ENCODE results near the gene UNC13A. TPM values are rescaled to one million over a fixed set of nuclear protein-coding genes. Genes with fewer than 3 reads are reported as not detected.

UNC13A gene
- total RNA-seq, 6 experiments from 2014 or later = 0.07 to 0.71 (median 0.21) TPM

- H3K27me3 Mint-ChIP-seq (ENCODE audit: insufficient read depth) = peaks cover 23% of the 10 kb centered on the region
- no peaks in the 10 kb centered on the region; the same call in 1 of the 2 replicates for H3K4me1 Mint-ChIP-seq (ENCODE audit: low read depth)
- no peak for DNase-seq
- H3K9me3 Mint-ChIP-seq = peaks cover 2% of the 10 kb centered on the region
- no peak overlapping the region for H3K4me3 Mint-ChIP-seq
- no peak overlapping the region; the same call in 1 of the 2 replicates for H3K27ac Mint-ChIP-seq
- no peak for TF ChIP-seq CTCF (IDR thresholded peaks at IDR 0.05)
- H3K36me3 Mint-ChIP-seq (ENCODE audit: low read depth) = 0 out of 2 replicates have a peak, but pooled peaks cover under 1% of the 10 kb centered on the region
Measured at GRCh38 chr19:17616686-17616960, 71.5 kb downstream of the UNC13A start.

DNA sequence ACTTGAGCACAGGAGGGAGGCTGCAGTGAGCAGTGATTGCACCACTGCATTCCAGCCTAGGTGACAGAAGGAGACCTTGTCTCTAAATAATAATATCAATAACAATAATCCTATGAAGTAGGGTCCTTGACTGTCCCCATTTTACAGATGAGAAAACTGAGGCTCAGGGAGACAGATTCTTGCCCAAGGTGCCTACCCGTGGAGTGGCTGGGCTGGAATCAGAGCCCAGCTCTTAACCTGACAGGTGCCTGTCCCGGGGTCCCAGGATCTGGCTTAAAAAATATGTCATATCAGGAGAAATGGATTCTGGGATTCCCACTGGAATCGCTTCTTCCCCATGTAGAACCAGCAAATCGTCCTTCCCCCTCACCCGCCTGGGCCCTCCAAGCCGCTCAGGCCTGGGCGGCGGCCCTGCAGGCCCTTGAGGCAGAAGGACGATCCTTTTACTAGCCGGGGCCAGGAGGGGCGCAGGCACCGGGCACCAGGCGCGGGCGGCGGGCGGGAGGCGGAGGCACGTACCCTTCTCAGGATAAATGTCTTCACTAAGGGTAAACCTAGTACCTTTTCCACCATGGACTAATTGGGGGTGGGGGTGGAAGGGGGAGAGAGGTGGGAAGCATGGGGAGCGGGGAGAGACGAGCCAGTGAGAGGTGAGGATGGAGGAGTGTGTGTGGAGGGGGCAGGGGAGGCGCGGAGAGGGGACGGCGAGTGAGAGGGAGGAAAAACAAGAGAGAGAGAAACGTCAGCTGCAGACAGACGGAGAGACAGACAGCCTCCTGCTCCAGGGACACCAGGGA is 72.1 kb downstream of the UNC13A start:
- no peaks in the 10 kb centered on the region for H3K36me3 Mint-ChIP-seq (ENCODE audit: low read depth)
- TF ChIP-seq CTCF (IDR thresholded peaks at IDR 0.05) = no peak
- peaks cover 21% of the 10 kb centered on the region for H3K27me3 Mint-ChIP-seq (ENCODE audit: insufficient read depth)
- no peaks in the 10 kb centered on the region; the same call in 1 of the 2 replicates for H3K4me1 Mint-ChIP-seq (ENCODE audit: low read depth)
- no peak for DNase-seq
- H3K4me3 Mint-ChIP-seq = no peak overlapping the region
- H3K9me3 Mint-ChIP-seq = no peaks in the 10 kb centered on the region
- no peak overlapping the region for H3K27ac Mint-ChIP-seq

DNA sequence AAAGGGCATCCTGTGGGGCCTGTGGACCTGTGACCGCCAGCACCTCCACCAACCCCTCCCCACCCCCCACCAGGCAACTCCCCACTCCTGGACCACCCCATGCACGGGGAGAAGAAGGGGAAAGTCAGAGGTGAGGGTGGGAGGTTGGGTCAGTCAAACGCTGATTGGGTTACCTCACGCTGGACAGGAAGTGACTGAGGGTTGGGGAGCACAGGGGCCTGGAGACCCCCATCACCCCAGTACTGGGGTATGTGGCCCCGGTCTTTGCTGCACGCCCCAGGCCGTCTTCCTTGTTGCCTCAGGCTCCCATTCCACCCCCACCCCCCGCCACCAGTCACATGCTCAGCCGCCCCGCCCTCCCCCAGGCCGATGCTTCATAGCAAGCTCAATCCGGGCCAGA is 73.7 kb downstream of the UNC13A start:
- Mint-ChIP-seq H3K9me3 (no peaks in the 10 kb centered on the region), H3K4me1 (ENCODE audit: low read depth) (no peaks in the 10 kb centered on the region; the same call in 1 of the 2 replicates), H3K4me3 (no peak overlapping the region), H3K36me3 (ENCODE audit: low read depth) (no peaks in the 10 kb centered on the region), H3K27ac (no peak overlapping the region), H3K27me3 (ENCODE audit: insufficient read depth) (peaks cover 20% of the 10 kb centered on the region)
- no peak for TF ChIP-seq CTCF (IDR thresholded peaks at IDR 0.05)
- DNase-seq = no peak

GRCh38 chr19:17611462-17612244 is 76.5 kb downstream of the UNC13A start:
- no peaks in the 10 kb centered on the region; the same call in 1 of the 2 replicates for H3K4me1 Mint-ChIP-seq (ENCODE audit: low read depth)
- no peak for DNase-seq
- no peak overlapping the region for H3K27ac Mint-ChIP-seq
- H3K27me3 Mint-ChIP-seq (ENCODE audit: insufficient read depth) = peaks cover 17% of the 10 kb centered on the region
- no peak for TF ChIP-seq CTCF (IDR thresholded peaks at IDR 0.05)
- no peak overlapping the region for H3K4me3 Mint-ChIP-seq
- H3K36me3 Mint-ChIP-seq (ENCODE audit: low read depth) = no peaks in the 10 kb centered on the region
- H3K9me3 Mint-ChIP-seq = no peaks in the 10 kb centered on the region

- Mint-ChIP-seq H3K4me1 (ENCODE audit: low read depth) (no peaks in the 10 kb centered on the region), H3K4me3 (no peak overlapping the region), H3K36me3 (ENCODE audit: low read depth) (no peaks in the 10 kb centered on the region), H3K27ac (no peak overlapping the region), H3K27me3 (ENCODE audit: insufficient read depth) (peaks cover 11% of the 10 kb centered on the region), H3K9me3 (no peaks in the 10 kb centered on the region)
- DNase-seq = no peak
- TF ChIP-seq CTCF (IDR thresholded peaks at IDR 0.05) = no peak
Measured at GRCh38 chr19:17610384-17610783, 77.8 kb downstream of the UNC13A start.

All from HFFc6 (cell line).